Karpas-422 (cell line): ENCODE measurements around the gene APOD. TPM values are rescaled to one million over a fixed set of nuclear protein-coding genes. Genes with fewer than 3 reads are reported as not detected.

Experiments
- DNase-seq: peaks from one replicate; pipeline ENCODE4 v3.0.0-alpha.2; 2015
- H2AFZ ChIP-seq: fragments of 200-600 bp; sonication (generic); 2 replicates; pipeline ENCODE4 v1.6.1; 2014; ENCODE audit warnings: antibody characterized with exemption, low read length, mixed read lengths
- H3K27ac ChIP-seq: fragments of 200-600 bp; sonication (generic); 2 replicates; pipeline ENCODE4 v1.5.1; 2014; ENCODE audit warnings: mild to moderate bottlenecking, low read length, moderate library complexity
- H3K27me3 ChIP-seq: fragments of 200-600 bp; sonication (generic); 2 replicates; pipeline ENCODE4 v1.6.1; 2014; ENCODE audit warnings: low read length, mixed read lengths
- H3K36me3 ChIP-seq: fragments of 200-600 bp; sonication (generic); 2 replicates; pipeline ENCODE4 v1.6.1; 2014; ENCODE audit warnings: low read length, mixed read lengths; ENCODE audit not compliant: insufficient read depth
- H3K4me1 ChIP-seq: fragments of 200-600 bp; sonication (generic); 2 replicates; pipeline ENCODE4 v1.6.1; 2014; ENCODE audit warnings: mild to moderate bottlenecking, low read length, mixed read lengths
- H3K4me2 ChIP-seq: fragments of 200-600 bp; sonication (generic); 2 replicates; pipeline ENCODE4 v1.6.1; 2014; ENCODE audit warnings: low read length, low read depth, mild to moderate bottlenecking; ENCODE audit not compliant: poor library complexity, severe bottlenecking
- H3K4me3 ChIP-seq: fragments of 200-600 bp; sonication (generic); 2 replicates; pipeline ENCODE4 v1.5.1; 2014; ENCODE audit warnings: mild to moderate bottlenecking, antibody characterized with exemption, low read length, mixed read lengths
- H3K79me2 ChIP-seq: fragments of 200-600 bp; sonication (generic); 2 replicates; pipeline ENCODE4 v1.6.1; 2014; ENCODE audit warnings: mild to moderate bottlenecking, low read length, mixed read lengths
- H3K9ac ChIP-seq: fragments of 200-600 bp; sonication (generic); 2 replicates; pipeline ENCODE4 v1.6.0; 2014; ENCODE audit warnings: low read length
- H3K9me2 ChIP-seq: fragments of 200-600 bp; sonication (generic), shearing (Covaris generic); replicated peaks from 2 replicates; pipeline ENCODE4 v1.6.0; 2014; ENCODE audit warnings: mild to moderate bottlenecking, low read length, moderate library complexity; ENCODE audit not compliant: insufficient read depth
- H3K9me3 ChIP-seq: fragments of 300-700, 200-600 bp; sonication (generic); 2 replicates; pipeline ENCODE4 v1.6.1; 2014; ENCODE audit warnings: low read length, mixed read lengths
- H4K20me1 ChIP-seq: fragments of 200-600 bp; sonication (generic); 2 replicates; pipeline ENCODE4 v1.6.1; 2014; ENCODE audit warnings: mild to moderate bottlenecking, antibody characterized with exemption, low read length, low read depth; ENCODE audit not compliant: insufficient read depth
- total RNA-seq: library from RNA; depleted of rRNA; stranded (reverse); fragments of >200 nt; shearing (Covaris generic); gene quantifications from 2 replicates; pipeline ENCODE4 v1.2.3, GENCODE V29; 2014; ENCODE audit warnings: low replicate concordance

The APOD gene
- total RNA-seq, 1 experiment from 2014 or later, result not detected

DNA sequence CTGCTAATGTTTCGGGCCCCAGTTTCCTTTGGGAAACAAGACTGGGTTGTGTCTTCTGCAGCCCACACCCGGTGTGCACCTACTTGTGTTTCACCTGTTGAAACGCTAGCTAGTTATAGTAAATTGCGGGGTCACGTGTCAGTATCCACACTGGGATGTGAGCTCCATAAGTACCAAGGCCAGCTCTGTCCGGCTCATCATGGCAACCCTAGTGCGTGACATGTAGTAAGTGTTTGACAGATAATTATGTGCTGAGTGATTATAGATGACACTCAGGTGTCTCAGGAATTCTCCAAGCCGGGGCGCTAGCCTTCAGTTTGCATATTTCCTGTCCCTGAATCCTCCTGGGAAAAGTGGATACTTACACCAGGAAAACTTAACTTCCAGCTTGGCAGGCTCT lies 12.8 kb downstream of the APOD start:
- H3K27me3 ChIP-seq, result no peaks in the 10 kb centered on the region
- no peak overlapping the region for H3K4me2 ChIP-seq
- no peak for DNase-seq
- no peak overlapping the region for H3K9ac ChIP-seq
- no peaks in the 10 kb centered on the region for H4K20me1 ChIP-seq
- no peak overlapping the region for H3K4me3 ChIP-seq
- no peaks in the 10 kb centered on the region for H3K36me3 ChIP-seq
- no peaks in the 10 kb centered on the region for H3K9me3 ChIP-seq
- H3K79me2 ChIP-seq, result no peaks in the 10 kb centered on the region
- H3K9me2 ChIP-seq, result no peaks in the 10 kb centered on the region
- peaks cover 1% of the 10 kb centered on the region for H3K4me1 ChIP-seq
- H3K27ac ChIP-seq, result no peak overlapping the region
- H2AFZ ChIP-seq, result no peak overlapping the region

DNA sequence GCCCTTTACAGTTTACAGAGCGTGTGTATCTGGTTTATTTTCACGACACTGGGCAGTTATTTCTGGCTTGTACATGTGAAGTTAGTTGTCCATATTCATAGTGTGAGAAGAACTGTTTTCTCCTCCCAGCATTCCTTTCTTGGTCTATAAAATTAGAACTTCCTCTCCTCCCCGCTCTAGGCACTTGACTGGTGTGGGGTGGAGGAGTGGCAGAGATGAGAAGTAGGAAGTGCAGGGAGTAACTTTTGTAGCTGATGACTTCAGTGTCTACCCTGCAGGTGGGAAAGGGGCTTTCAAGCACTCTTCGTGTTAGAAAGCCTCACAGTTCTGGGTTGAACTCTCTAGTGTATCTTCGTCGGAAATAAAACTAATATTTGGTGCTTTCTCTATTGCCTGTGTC lies 13.4 kb downstream of the APOD start:
- Histone ChIP-seq H3K27ac (no peak overlapping the region), H3K36me3 (no peaks in the 10 kb centered on the region), H3K9me3 (no peaks in the 10 kb centered on the region), H4K20me1 (no peaks in the 10 kb centered on the region), H3K79me2 (no peaks in the 10 kb centered on the region), H3K4me2 (no peak overlapping the region), H3K9ac (no peak overlapping the region), H3K4me1 (no peaks in the 10 kb centered on the region), H3K9me2 (no peaks in the 10 kb centered on the region), H2AFZ (no peak overlapping the region), H3K4me3 (no peak overlapping the region), H3K27me3 (no peaks in the 10 kb centered on the region)
- DNase-seq, result no peak

GRCh38 chr3:195568630-195569029 lies 15.1 kb downstream of the APOD start:
- DNase-seq, result no peak
- H3K27me3 ChIP-seq, result no peaks in the 10 kb centered on the region
- no peak overlapping the region for H3K4me2 ChIP-seq

GRCh38 chr3:195566797-195567196 lies 16.9 kb downstream of the APOD start:
- no peak overlapping the region for H3K9ac ChIP-seq
- no peak overlapping the region for H3K4me3 ChIP-seq
- no peak overlapping the region for H2AFZ ChIP-seq
- H3K36me3 ChIP-seq, result no peaks in the 10 kb centered on the region
- no peaks in the 10 kb centered on the region for H4K20me1 ChIP-seq
- no peak overlapping the region for H3K4me2 ChIP-seq
- no peak for DNase-seq
- no peaks in the 10 kb centered on the region for H3K9me2 ChIP-seq
- no peaks in the 10 kb centered on the region for H3K27me3 ChIP-seq
- H3K79me2 ChIP-seq, result no peaks in the 10 kb centered on the region
- H3K27ac ChIP-seq, result no peak overlapping the region
- no peaks in the 10 kb centered on the region for H3K9me3 ChIP-seq
- no peaks in the 10 kb centered on the region for H3K4me1 ChIP-seq

More at GRCh38 chr3:195568630-195569029, 15.1 kb downstream of the APOD start:
- H3K36me3 ChIP-seq, result no peaks in the 10 kb centered on the region
- no peak overlapping the region for H3K27ac ChIP-seq
- H3K9ac ChIP-seq, result no peak overlapping the region
- H2AFZ ChIP-seq, result no peak overlapping the region
- no peak overlapping the region for H3K4me3 ChIP-seq
- no peaks in the 10 kb centered on the region for H3K79me2 ChIP-seq
- no peaks in the 10 kb centered on the region for H3K9me2 ChIP-seq
- H4K20me1 ChIP-seq, result no peaks in the 10 kb centered on the region
- H3K9me3 ChIP-seq, result no peaks in the 10 kb centered on the region
- no peaks in the 10 kb centered on the region for H3K4me1 ChIP-seq

- no peak overlapping the region for H3K9ac ChIP-seq
- no peaks in the 10 kb centered on the region for H4K20me1 ChIP-seq
- H3K4me2 ChIP-seq, result no peak overlapping the region
- H3K36me3 ChIP-seq, result no peaks in the 10 kb centered on the region
- H3K27ac ChIP-seq, result no peak overlapping the region
- H2AFZ ChIP-seq, result no peak overlapping the region
- DNase-seq, result no peak
- no peaks in the 10 kb centered on the region for H3K9me3 ChIP-seq
- H3K79me2 ChIP-seq, result no peaks in the 10 kb centered on the region
- H3K4me1 ChIP-seq, result no peaks in the 10 kb centered on the region
- H3K4me3 ChIP-seq, result no peak overlapping the region
- H3K27me3 ChIP-seq, result no peaks in the 10 kb centered on the region
- H3K9me2 ChIP-seq, result no peaks in the 10 kb centered on the region
Measured at GRCh38 chr3:195565716-195566115, 18.0 kb downstream of the APOD start.

GRCh38 chr3:195563317-195563716 lies 20.4 kb downstream of the APOD start:
- Histone ChIP-seq H3K36me3 (no peaks in the 10 kb centered on the region), H3K27ac (no peak overlapping the region), H3K4me1 (peaks cover 5% of the 10 kb centered on the region), H3K79me2 (no peaks in the 10 kb centered on the region), H4K20me1 (no peaks in the 10 kb centered on the region), H3K9me3 (no peaks in the 10 kb centered on the region), H3K4me3 (no peak overlapping the region), H3K27me3 (no peaks in the 10 kb centered on the region), H3K9me2 (no peaks in the 10 kb centered on the region), H2AFZ (no peak overlapping the region), H3K9ac (no peak overlapping the region), H3K4me2 (no peak overlapping the region)
- no peak for DNase-seq

- H3K79me2 ChIP-seq, result no peaks in the 10 kb centered on the region
- DNase-seq, result no peak
- no peak overlapping the region for H2AFZ ChIP-seq
- no peaks in the 10 kb centered on the region for H4K20me1 ChIP-seq
- no peak overlapping the region for H3K4me3 ChIP-seq
- no peaks in the 10 kb centered on the region for H3K9me3 ChIP-seq
- peaks cover 11% of the 10 kb centered on the region for H3K4me1 ChIP-seq
- H3K27ac ChIP-seq, result no peak overlapping the region
- no peaks in the 10 kb centered on the region for H3K9me2 ChIP-seq
- H3K36me3 ChIP-seq, result no peaks in the 10 kb centered on the region
- H3K4me2 ChIP-seq, result no peak overlapping the region
- no peaks in the 10 kb centered on the region for H3K27me3 ChIP-seq
- no peak overlapping the region for H3K9ac ChIP-seq
Measured at GRCh38 chr3:195559723-195560409, 23.9 kb downstream of the APOD start.

GRCh38 chr3:195558602-195559001 lies 25.1 kb downstream of the APOD start:
- H2AFZ ChIP-seq, result no peak overlapping the region
- no peaks in the 10 kb centered on the region for H3K27me3 ChIP-seq
- H3K4me2 ChIP-seq, result no peak overlapping the region
- H4K20me1 ChIP-seq, result no peaks in the 10 kb centered on the region
- no peaks in the 10 kb centered on the region for H3K9me2 ChIP-seq
- H3K4me3 ChIP-seq, result no peak overlapping the region
- peaks cover 11% of the 10 kb centered on the region for H3K4me1 ChIP-seq
- H3K27ac ChIP-seq, result no peak overlapping the region
- H3K36me3 ChIP-seq, result no peaks in the 10 kb centered on the region
- H3K79me2 ChIP-seq, result no peaks in the 10 kb centered on the region
- H3K9ac ChIP-seq, result no peak overlapping the region
- no peaks in the 10 kb centered on the region for H3K9me3 ChIP-seq
- peak; percentile 81 for DNase-seq
